ENCODE measurements around the gene RPS25.

DNA sequence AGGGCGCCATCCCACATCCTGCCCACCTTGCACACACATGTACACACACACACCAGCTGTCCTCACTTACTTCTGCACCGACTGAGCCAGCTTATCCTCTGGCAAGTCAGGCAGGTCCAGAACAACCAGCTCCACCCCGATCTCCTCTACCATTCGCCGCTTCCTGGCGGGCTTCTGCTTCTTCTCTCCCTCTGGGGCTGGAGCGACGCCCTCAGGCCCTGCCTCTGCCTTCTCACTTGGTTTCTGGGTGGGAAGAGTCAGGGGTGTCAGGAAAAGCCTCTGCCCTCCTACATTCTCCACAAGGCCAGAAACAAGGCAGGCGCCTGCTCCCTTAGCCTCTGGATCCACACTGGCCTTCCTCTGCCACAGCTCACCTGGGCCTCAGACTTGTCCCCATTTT lies 30.5 kb upstream of the RPS25 start:
- no peak for TF ChIP-seq POLR2A (IDR thresholded peaks at IDR 0.05)
- TF ChIP-seq, protein P1, sequence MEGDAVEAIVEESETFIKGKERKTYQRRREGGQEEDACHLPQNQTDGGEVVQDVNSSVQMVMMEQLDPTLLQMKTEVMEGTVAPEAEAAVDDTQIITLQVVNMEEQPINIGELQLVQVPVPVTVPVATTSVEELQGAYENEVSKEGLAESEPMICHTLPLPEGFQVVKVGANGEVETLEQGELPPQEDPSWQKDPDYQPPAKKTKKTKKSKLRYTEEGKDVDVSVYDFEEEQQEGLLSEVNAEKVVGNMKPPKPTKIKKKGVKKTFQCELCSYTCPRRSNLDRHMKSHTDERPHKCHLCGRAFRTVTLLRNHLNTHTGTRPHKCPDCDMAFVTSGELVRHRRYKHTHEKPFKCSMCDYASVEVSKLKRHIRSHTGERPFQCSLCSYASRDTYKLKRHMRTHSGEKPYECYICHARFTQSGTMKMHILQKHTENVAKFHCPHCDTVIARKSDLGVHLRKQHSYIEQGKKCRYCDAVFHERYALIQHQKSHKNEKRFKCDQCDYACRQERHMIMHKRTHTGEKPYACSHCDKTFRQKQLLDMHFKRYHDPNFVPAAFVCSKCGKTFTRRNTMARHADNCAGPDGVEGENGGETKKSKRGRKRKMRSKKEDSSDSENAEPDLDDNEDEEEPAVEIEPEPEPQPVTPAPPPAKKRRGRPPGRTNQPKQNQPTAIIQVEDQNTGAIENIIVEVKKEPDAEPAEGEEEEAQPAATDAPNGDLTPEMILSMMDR (IDR thresholded peaks at IDR 0.05): no peak

Data from esophagus squamous epithelium (tissue), 4 donors.